ENCODE measurements around the gene PNPLA2. TPM values are rescaled to one million over a fixed set of nuclear protein-coding genes. Genes with fewer than 3 reads are reported as not detected.

The PNPLA2 gene
- total RNA-seq, 1 donor from 2014 or later = 9.0 TPM

DNA sequence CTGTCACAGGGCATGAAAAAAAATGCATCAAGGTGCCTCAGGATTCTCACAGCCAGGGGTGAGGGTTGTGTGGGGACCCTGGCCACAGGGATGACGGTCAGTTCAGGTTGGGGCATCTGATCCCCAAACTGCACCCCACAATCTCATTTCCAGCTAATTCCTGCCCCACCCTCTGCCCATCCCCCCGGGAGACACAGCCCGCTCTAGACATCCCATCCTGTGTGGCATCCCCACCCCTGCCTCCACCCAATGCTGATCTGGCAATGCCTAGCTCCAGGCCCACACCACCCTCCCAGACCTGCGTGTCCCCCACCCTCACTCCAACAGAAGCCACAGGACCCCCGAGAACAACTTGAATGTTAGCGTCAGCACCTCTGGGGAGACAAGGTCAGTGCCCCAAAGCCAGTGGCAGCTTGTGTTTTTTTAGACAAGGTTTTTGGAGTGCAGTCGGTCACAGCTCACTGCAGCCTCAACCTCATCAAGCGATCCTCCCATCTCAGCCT, 49.2 kb downstream of the PNPLA2 start:
- no peaks in the 10 kb centered on the region for H3K27me3 ChIP-seq (ENCODE audit: control insufficient read depth, insufficient read depth, low read length)
- no peak overlapping the region for H3K4me3 ChIP-seq (ENCODE audit: low read depth, low read length)
- TF ChIP-seq, protein P1, sequence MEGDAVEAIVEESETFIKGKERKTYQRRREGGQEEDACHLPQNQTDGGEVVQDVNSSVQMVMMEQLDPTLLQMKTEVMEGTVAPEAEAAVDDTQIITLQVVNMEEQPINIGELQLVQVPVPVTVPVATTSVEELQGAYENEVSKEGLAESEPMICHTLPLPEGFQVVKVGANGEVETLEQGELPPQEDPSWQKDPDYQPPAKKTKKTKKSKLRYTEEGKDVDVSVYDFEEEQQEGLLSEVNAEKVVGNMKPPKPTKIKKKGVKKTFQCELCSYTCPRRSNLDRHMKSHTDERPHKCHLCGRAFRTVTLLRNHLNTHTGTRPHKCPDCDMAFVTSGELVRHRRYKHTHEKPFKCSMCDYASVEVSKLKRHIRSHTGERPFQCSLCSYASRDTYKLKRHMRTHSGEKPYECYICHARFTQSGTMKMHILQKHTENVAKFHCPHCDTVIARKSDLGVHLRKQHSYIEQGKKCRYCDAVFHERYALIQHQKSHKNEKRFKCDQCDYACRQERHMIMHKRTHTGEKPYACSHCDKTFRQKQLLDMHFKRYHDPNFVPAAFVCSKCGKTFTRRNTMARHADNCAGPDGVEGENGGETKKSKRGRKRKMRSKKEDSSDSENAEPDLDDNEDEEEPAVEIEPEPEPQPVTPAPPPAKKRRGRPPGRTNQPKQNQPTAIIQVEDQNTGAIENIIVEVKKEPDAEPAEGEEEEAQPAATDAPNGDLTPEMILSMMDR (IDR thresholded peaks at IDR 0.05; ENCODE audit: insufficient read depth, low read length, severe bottlenecking) = no peak
- FAIRE-seq (no peak), DNase-seq (ENCODE audit: low read depth) (no peak)
- H3K36me3 ChIP-seq (ENCODE audit: control insufficient read depth, insufficient read depth, low read length) = peaks cover 1% of the 10 kb centered on the region

DNA sequence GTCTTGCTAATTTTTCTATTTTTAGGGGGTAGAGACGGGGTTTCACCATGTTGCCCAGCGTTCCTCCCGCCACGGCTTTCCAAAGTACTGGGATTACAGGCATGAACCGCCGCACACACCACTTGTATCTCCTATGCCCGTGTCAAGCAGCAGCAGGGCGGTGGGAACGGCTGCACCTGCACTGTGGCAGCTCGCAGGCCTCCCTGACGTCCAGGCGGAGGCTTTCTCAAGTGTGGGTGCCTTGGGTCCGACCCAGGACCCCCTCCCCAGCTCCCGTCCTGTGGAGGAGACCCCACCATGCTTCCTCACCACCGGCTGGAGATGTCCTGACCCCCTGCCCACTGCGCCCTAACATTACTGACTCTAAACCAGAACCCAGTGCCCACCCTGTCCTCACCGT, 49.7 kb downstream of the PNPLA2 start:
- Histone ChIP-seq H3K27me3 (ENCODE audit: control insufficient read depth, insufficient read depth, low read length) (no peaks in the 10 kb centered on the region), H3K36me3 (ENCODE audit: control insufficient read depth, insufficient read depth, low read length) (peaks cover 1% of the 10 kb centered on the region), H3K4me3 (ENCODE audit: low read depth, low read length) (no peak overlapping the region)
- TF ChIP-seq, protein P1 (IDR thresholded peaks at IDR 0.05; ENCODE audit: insufficient read depth, low read length, severe bottlenecking) = no peak
- no peak for FAIRE-seq
- no peak for DNase-seq (ENCODE audit: low read depth)

DNA sequence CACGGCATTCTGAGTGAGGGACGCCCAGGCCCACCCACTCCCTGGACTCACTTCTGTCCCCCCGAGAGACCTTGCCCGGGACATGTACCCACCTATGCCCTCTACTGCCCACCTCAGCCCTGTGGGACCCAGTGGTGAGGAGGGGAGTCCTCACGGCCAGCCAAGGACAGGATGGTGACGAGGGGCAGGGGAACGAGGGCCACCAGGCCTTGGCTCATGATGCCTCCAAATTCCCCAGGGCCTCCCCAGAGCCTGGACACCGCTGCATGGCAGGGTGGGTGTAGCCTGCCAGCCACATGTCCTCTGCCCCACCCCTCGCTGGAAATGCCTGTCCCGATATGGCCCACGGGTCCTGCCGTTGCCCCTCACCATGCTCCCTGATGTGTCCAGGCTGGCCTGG, 50.1 kb downstream of the PNPLA2 start:
- Histone ChIP-seq H3K36me3 (ENCODE audit: control insufficient read depth, insufficient read depth, low read length) (peaks cover 1% of the 10 kb centered on the region), H3K4me3 (ENCODE audit: low read depth, low read length) (no peak overlapping the region), H3K27me3 (ENCODE audit: control insufficient read depth, insufficient read depth, low read length) (no peaks in the 10 kb centered on the region)
- no peak for FAIRE-seq
- TF ChIP-seq, protein P1 (IDR thresholded peaks at IDR 0.05; ENCODE audit: insufficient read depth, low read length, severe bottlenecking) = no peak
- no peak for DNase-seq (ENCODE audit: low read depth)

DNA sequence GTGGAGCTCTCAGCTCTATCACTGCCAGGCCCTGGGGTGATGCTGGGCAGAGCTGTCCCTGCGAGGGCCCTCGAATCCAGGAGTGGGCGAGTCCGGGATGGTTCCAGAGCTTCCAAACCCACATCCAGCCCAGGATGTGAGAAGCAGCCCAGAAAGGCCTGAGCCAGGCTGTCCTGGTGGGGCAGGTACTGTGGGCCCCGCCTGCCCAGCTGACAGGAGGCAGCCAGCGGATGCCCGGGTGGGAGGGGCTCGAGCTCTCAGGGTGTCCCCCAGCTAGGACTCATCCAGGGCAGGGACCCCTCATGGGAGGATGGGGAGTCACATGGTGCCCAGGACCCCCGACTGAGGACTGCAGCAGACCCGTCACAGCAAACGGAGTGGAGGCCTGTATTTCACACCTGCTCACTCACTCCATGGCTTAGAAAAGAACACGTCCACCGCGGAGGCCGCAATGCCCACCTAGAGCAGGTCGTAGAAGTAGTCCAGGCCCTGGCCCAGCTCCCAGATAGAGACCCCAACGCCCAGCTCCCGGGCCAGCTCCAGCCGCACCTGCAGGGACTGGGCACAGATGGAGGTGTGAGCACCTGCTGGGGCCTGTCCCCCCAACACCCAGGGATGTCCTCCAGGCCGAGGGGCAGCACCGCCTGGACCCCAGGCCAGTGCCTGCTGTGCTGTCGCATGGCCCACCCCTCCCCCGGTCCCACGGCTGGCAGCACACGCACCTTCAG, 50.8 kb downstream of the PNPLA2 start:
- TF ChIP-seq, protein P1 (IDR thresholded peaks at IDR 0.05; ENCODE audit: insufficient read depth, low read length, severe bottlenecking) = no peak
- H3K36me3 ChIP-seq (ENCODE audit: control insufficient read depth, insufficient read depth, low read length) = peaks cover 1% of the 10 kb centered on the region
- H3K4me3 ChIP-seq (ENCODE audit: low read depth, low read length) = no peak overlapping the region
- no peak for DNase-seq (ENCODE audit: low read depth)
- no peak for FAIRE-seq
- H3K27me3 ChIP-seq (ENCODE audit: control insufficient read depth, insufficient read depth, low read length) = no peaks in the 10 kb centered on the region

DNA sequence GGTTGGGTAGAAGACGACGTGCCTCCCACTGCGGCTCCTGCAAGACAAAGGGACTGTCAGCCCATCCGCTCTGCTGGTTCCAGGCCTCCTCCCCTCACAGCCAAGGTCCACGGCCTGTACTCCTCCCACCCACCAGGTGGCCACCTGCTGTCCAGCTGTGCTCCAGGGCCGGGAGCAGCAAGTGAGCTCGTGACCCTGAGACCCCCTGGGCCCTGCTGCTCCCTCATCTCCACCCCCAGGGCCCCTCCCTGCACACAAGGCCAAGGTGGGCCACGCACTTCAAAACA, 51.4 kb downstream of the PNPLA2 start:
- Histone ChIP-seq H3K4me3 (ENCODE audit: low read depth, low read length) (no peak overlapping the region), H3K36me3 (ENCODE audit: control insufficient read depth, insufficient read depth, low read length) (peaks cover 1% of the 10 kb centered on the region), H3K27me3 (ENCODE audit: control insufficient read depth, insufficient read depth, low read length) (no peaks in the 10 kb centered on the region)
- FAIRE-seq (no peak), DNase-seq (ENCODE audit: low read depth) (no peak)
- TF ChIP-seq, protein P1 (IDR thresholded peaks at IDR 0.05; ENCODE audit: insufficient read depth, low read length, severe bottlenecking) = peak; percentile 24

DNA sequence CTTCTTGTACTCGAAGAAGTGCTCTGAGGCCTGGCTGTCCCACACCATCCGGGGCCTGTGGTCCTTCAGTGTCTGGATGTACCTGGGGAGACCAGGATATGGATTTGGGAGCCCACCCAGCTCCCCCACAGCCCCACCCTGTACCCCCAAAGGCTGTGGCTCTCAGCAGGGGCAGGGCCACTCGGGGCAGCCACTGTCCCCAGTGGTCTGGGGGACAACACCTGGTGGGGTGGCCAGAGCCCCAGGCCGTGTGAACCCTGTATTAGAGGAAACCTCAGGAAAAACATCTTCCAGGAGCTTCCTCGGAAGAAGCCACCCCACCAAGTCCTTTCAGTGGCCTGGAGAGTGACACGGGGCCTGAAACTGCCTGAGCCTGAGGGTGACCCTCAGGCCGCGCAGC, 51.7 kb downstream of the PNPLA2 start:
- DNase-seq (ENCODE audit: low read depth) (no peak), FAIRE-seq (no peak)
- Histone ChIP-seq H3K27me3 (ENCODE audit: control insufficient read depth, insufficient read depth, low read length) (no peaks in the 10 kb centered on the region), H3K36me3 (ENCODE audit: control insufficient read depth, insufficient read depth, low read length) (peaks cover 1% of the 10 kb centered on the region), H3K4me3 (ENCODE audit: low read depth, low read length) (no peak overlapping the region)
- TF ChIP-seq, protein P1 (IDR thresholded peaks at IDR 0.05; ENCODE audit: insufficient read depth, low read length, severe bottlenecking) = no peak
